ENCODE results near the gene DR1.

DR1 gene

DNA sequence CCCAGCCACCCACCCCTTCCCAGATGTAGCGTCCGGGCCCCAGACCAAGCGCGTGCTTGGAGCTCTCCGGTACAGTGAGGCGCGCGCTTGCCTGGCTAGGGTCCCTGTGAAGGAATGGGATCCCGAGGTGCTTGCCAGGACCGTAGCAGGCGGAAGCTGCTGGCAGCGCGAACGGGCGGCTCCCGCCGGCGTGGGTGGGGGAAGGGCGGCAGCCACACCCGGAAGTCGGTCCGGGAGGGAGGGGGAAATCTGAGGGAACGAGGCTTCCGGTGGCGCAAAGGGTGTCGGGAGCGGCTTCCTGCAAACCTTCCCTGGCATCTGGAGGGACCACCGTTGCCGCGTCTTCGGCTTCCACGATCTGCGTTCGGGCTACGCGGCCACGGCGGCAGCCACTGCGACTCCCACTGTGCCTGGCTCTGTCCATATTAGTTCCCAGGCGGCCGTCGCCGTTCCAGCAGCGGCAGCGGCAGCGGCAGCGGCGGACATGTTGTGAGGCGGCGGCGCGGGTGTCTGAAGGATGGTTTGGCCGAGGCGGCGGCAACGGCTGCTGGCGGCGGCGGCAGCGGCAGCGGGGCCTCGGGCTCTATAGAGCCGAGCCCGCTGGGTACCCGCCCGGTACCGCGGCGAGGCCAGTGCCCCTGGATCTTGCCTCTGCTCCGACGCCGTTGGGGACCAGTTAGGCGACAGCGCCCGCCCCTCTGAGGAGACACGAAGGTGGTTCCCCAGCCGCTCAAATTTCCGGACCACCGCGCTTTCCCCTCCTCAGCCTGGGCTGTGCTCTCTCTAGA is at the start of gene DR1:
Gene DR1 (plus strand): TSS at position 275 of the 788 bp plus-strand sequence. CDS start 739 bp downstream, outside the sequence.
- peak; percentile 89 for DNase-seq

DNA sequence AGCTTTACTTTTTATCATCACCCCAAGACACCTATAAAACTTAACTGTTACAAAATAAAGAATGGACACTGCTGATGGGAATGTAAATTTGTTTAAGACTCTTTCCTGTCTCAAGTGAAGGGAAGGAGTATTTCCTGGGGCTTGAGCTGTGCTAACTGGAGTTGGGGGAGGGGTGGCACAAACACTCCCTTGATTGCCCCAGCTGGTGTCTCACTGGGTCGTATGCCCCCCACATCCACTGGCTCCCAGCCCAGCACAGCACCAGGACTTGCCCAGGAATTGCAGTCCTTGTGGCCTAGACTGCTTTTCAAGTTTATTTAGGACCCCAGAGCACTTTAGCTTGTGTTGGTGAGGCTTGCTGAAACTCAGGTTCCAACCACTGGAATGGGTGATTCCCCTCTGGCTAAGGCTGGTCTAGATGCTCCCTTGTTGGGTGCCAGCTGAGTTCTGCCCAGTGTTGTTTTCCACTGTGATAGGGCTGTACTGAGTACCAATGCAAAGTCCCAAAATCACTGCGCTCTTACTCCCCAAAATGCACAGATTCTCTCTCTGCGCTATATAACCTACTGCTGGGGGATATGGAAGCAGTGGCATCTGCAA is 49.1 kb upstream of the DR1 start:
- DNase-seq, result no peak

DNA sequence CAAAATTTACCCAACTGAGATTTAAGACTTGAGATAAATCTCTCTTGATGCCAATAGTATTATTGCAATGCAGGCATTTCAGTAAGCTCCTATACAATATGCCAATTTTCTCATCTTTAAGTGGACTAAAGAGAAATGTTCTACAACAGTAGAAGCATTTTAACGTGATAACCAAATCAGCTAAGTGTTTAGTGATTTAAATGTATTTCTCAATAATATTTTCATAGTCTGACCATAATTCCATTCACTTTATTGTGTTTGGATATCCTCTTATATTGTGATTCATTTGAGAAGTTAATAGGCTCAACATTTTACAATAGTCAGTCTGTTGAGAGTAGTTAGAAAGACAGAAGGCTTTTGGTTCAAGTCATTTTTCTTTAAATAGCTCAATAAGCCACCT is 44.6 kb upstream of the DR1 start:
- DNase-seq, result no peak

DNA sequence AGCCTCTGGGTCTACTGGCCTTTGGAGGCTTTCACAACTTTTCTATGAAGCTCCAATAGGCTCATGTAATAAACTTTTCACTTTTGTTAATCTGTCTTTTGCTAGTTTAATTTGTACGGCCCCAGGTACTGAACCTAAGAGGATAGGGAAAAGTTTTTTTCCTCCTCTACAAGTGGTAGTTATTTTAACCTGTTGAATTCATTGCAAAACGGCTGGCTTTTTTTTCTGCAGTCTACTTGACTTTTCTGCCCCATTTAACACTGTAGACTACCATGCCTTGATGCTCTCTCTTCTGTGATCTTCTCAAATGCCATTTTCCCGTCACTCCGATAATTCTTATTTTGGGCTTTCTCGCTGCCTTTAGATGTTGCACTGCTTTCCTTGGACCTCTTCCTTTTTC is 43.6 kb upstream of the DR1 start:
- DNase-seq, result no peak

DNA sequence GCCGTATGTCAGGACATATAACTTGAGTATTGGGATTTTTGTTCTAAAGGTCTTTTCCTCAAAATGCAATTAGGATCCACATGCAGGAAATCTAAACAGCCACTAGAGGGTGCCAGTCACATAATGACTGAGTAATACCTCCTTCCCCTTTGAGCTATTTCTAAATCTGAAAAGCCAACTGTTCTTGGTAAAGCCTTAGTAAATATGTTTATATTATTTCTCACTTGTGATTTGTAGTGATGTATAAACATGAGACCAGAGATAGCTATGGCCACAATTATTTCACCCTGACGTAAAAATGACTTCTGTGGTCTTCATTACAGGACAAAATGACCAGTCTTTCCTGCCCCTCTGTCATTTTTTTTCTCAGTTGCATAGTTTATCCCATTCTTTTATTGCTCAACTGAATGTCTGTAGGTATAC is 41.0 kb upstream of the DR1 start:
- peak; percentile 35 for DNase-seq

DNA sequence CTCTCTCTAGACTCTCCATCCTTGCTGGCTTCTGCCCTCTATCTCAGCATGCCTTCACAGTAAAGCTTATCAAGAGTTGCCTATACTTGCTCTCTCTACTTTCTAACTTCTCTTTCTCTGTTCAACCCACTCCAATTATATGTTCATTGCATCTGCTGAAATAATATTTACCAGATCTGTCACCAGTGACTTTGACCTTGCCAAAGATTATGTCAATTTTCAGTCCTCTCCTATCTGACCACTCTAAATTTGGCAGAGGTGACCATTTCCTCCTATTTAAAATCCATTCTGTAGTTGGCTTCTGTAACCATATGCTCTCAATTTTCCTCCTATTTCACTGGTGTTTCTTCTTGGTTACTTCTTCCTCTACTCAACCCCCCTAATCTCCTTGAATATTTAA is 38.8 kb upstream of the DR1 start:
- DNase-seq, result no peak

DNA sequence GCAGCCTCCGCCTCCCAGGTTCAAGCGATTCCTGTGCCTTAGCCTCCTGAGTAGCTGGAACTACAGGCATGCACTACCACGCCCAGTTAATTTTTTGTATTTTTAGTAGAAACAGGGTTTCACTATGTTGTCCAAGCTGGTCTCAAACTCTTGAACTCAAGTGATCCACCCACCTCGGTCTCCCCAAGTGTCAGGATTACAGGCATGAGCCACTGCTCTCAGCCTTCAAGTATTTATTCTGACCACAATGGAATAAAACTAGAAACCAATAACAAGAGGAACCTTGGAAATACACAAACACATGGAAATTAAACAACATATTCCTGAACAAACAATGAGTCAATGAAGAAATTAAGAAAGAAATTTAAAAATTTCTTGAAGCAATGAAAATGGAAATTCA is 32.7 kb upstream of the DR1 start:
- DNase-seq, result no peak

DNA sequence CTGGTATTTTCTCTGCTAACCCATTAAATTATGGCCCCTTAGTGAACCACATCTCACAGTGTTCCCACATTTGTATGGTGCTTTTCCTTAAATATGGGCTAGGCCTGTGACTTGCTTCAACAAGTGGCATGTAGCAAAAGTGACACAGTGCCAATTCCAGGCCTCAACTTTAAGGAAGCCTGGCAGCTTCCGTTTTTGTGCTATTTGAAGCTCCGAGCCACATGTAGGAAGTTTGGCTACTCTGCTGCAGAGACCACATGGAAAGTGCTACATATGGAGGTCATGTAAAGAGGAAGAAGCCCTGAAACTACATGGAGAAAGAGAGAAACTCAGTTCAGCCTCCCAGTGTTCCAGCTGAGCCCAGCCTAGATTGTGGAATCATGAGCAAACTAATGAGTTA is 28.5 kb upstream of the DR1 start:
- no peak for DNase-seq

DNA sequence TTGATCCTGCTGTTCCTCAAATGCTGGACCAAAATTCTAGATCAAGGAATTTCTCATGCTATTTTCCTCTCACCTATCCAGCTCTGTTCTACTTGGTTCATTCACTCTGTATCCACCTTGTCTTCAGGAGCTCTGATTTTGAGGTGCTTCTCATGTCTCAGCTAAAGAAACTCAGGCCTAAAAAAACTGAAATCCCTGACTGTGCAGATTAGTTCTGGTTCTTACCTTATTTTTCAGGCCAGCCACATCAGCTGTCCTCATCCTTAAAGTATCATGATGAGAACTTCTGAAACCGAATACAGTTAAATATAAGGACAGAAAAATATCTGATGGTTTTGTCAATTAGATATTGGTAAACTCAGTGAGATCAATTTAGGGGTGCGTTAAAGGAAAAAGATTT is 27.8 kb upstream of the DR1 start:
- no peak for DNase-seq

DNA sequence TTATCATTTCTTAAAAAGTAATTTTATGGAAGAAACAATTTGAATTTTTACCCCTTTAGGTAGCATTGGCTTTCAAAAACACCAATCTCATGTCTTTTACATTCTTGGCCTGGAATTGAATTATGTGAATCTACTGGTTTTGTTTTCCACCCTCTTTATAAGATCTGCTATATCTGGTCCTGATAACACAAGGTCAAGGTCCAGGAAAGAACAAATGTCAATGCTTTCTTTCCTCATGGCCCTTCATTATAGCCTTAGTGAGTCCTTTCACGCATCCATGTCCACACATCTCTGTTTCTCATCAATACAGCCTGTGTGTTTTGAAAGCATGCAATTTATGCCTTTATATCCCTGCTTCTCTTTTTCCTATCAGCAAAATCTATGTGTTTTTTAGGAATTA is 24.0 kb upstream of the DR1 start:
- no peak for DNase-seq

DNA sequence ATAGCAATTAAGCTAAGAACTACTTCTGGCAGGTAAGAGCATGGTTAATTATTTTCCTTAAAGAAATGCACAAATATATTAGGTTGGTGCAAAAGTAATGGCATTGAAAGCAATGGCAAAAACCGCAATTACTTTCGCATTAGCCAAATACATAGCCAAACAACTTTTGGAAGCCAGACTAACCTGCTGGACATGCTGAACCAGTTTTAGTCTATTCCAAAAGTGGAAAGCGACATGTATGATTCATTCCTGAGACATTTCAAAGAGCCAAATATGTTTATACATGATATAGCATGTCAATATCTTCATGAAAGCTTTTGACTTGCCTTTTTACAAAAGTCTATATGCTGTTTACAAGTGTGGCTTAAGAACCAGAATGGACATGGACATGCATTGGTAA is 23.4 kb upstream of the DR1 start:
- DNase-seq, result no peak

DNA sequence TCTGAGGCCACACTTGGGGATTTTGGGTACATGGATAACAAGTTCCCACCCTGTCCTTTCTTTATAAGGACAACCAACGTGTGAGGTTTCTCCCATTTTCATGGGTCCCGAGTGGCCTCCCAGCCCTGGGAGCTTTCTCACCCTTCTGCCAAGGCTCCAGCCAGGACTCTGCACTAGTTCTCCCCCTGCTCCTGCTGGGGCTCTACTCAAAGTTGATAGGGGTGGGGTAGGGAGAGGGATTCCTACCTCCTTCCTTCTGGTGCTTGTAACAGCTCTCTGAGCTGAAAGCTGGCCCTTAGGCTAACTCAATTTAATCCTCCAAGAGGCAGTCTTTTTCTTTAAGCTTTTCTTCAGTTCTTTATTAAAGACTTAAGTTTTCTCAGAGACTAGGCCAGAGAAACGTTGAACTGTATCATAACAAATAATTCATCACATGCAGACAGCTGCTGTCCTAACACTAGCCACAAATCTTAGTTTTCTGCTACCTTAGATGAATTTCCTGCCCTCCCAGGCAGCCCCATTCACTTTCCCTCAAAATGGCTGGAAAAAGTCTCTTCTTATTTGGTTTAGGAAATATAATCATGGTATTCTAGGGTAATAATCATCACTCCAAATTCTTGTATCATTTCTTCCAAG is 22.4 kb upstream of the DR1 start:
- DNase-seq, result no peak

DNA sequence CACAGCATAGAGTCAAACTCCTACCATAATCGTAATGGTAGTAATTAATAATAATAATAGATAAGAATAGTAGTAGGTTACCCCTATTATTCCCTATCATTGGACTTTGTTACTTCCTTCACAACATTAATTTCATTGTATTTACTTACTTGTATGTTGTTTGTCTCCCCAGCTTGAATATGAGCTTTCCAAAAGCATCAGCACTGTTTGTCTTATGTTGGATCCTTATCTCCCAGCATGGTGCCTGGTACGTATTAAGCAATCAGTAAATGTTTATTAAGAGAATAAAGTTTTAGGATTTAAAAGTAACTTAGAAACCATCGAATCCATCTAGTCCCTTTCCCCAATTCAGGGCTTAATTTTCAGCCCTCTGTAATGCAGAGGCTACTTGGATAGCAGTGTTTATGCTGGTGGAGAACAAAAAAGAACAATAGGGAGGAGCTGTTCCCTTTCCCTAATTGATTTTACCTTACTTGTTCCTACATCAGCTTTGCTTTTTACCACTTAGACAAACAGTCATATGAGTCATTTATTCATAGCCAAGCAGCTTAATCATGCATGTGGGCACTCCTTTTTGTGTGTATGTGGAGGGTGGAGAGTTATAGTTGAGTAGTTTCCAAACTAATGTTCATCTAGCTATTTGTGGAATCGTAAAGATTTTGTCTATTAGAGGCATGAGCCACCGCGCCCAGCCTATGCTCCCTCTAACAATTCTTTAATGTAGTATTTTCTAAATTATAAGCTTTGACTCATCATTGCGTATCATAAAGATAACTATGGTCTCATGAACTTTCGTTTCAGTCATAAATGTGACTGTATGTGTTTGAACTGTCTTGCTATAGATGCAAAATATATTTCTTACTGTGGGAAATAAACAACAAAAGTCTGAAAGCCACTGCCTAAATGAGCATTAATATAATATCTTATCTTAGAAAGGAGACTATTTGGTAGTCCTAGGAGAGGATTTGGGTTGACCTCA is 20.9 kb upstream of the DR1 start:
- no peak for DNase-seq

DNA sequence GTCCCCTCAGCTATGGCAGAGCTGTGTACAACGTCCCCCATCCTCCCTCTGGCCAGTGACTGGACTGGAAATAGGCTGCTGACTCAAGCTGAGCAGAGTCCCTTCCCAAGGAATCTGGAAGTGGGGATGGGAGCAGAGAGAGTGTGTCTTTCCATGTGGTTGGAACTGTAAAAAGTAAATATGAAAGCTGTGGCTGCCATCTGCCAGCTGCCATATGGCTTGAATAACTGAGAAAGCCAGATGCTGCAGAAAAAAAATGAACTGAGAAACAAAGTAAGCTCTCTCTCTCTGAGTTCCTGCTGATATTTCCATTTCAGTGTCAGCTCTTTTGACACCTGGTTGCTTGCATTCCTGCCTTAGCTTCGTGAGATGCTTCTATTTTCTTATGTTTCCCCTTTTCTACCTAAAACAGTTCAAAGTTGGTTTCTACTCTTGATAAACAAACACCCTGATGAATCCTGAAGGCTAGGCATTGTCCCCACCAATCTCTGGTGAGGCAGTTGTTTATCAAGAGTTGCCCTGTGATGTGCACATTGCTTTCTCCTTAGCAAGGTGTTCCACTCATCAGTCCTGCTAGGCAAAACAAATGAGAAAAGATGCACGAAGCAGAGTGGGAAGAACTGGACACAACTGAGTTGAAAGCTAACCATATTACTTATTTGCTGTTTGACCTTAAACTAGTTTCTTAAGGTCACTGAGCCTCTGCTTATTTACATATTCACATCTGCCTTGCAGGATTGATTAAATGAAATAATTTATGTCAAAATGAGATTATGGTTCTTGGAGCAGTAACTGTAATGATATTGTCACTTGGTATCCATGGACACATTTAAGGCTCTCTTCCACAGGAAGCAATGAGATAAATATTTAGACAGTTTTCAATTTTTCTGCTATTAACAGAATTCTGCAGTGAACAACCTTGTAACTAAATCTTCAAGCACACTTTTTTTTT is 16.6 kb upstream of the DR1 start:
- DNase-seq, result no peak

DNA sequence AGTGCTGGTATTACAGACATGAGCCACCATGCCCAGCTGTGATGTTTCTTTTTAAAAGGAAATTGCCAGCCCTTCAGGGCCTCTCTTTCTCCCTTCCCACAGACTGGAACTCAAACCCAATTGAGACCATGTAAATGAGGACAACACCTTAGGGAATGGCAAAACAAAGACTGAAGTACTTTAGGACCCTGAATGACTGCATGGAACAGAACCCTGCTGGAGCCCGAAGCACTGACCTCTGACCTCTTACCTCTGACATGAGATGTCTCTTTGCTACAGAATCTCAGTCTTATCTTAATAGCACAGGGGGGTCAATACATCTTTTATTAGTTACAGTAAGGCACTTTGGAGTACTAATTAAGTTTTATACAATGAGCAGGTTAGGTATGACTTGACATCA is 15.5 kb upstream of the DR1 start:
- DNase-seq, result no peak

DNA sequence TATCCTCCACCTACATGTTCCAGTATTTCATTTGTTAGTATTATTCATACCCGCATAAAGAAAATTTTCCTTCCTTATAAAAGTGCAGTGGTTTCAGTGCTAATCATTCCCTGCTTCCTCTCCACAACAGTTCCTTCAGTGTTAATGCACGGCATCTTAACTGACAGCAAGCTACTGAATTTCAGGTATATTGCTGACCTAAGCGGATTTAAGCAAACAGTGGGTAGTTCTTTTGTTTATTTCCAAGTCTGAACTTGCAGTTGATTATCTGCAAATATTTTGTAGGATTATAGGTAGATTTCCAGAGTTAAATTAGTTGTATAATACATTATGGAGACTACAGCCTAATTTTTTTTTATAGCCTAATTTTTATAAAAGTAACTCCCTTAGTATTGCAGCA is 15.1 kb upstream of the DR1 start:
- no peak for DNase-seq

DNA sequence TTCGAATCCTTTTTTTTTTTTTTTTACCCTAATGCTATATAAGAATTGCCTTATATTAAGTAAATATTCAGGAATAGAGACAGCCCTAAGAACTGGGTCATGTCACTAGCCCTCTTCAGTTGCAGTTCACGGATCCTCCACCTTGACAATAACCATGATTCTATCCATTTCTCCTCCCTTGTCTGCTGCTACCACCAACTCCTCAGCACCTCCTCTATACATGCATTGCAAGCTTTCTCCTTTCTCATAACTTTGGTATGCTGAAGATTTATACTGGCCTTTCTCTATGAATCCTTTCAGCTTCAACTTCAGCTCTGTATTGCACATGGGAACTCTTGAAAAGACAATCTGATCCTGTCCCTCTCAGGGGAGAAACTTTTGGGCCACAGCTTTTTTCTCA is 14.3 kb upstream of the DR1 start:
- no peak for DNase-seq

DNA sequence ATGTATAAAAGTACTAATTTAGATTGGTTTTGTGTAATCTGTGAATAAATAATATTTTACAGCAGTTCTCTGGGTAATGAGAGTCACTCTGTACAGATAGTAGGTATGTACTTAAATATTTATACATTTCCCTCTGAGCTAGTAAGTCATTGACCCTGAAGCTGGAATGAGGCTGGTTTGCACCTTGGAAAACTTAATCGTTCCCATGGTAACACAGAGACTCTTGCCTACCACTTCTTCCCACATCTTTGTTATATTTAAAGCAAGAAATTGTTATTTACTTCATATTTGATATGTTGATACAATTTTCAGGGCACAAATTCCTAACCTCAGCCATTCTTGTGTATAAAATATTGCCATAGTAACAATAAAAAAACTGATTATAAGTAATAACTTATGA is 13.3 kb upstream of the DR1 start:
- no peak for DNase-seq

DNA sequence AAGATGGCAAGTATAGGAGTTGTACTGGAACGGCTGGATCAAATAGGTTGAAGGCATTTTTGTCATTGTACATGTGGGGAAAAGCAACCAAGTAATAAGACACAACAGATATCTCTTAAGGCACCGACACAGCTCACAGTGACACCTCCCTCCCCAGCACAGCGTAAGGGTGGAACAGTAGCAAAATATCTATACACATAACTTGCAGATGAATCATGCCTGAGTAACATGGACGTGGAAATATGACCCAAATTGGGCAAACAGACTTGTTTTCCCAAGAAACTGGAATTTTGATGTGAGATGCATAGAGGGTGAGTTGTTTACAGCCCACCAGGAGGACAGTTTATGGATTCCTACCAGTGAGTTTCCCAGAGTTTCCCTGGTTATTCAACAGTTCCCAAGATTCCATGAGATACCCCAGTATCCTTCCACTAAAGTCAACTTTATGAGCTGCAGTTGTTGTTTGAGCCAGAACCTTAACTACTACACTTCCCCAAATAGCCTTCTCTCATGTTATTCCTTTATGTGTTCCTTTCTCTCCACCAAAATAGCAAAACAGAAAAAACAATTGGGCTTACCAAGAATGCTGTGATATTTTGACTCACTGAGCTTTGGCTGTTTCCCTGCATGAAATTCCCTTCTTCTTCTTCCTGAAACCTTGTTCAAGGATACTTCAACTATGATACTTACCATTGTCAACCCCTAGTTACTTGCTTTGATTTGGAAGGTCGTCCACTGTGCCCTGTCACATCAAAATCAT is 7.1 kb upstream of the DR1 start:
- no peak for DNase-seq

DNA sequence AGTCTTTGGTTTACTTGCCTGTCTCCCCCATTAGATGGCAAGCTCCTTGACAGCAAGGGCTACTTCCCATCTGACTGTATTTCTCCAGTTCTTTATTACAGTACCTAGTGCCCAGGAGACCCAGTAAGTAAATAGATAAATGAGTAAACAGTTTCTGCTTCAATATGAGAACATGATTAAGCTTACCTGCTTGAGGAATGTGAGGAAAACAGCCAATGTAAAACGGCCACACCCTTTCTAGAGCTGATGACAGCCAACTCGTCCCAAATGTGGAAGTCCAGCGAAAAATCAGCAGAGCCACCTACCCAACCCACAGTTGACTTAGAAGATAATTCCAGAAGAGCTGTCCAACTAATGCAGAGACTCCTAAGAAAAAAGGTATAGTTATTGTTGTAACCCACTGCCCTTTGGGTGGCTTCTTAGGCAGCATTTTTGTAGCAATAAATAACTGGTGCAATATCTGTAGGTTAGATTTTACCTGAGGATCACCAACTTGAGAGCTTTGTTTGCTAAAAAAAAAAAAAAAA is 6.5 kb upstream of the DR1 start:
- DNase-seq, result no peak

DNA sequence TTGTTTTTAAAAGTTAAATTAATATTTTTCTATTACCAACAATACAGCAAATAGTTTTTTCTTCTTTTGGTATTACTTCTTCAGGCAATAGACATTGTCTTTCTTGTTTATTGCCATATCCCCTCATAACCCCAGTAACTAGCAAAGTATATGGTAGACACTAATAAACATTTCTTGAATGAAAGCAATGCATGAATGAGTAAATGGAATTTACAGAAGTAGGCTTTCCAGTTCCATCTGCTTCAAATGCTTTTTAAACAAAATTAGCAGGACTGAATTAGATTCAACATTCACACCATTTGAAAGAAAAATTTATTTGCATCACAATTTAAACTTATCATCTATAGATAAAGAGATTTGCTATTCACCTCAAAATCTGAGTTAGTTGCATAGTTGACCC is 5.6 kb upstream of the DR1 start:
- no peak for DNase-seq

All from COR-L47 (cell line).